Gastroesophageal sphincter (tissue), 4 donors: ENCODE measurements around the gene TSPEAR. TPM values are rescaled to one million over a fixed set of nuclear protein-coding genes. Genes with fewer than 3 reads are reported as not detected.

Experiments
- ATAC-seq: fragments of 150-250 bp; one replicate; pipeline ENCODE4 v1.9.1; 2016; ENCODE audit warnings: mild to moderate bottlenecking, moderate library complexity
- H3K27ac ChIP-seq, 4 donors: fragments of 200-600 bp; sonication (generic) in 3 of 4; 1 replicate in 3 of 4; 2 replicates in 1 of 4; pipeline ENCODE4 v1.5.1; 2016 to 2019
- H3K27me3 ChIP-seq: fragments of 200-600 bp; sonication (generic); one replicate; pipeline ENCODE4 v1.5.1; 2019
- H3K36me3 ChIP-seq, 2 donors: fragments of 200-600 bp; sonication (generic); one replicate each; pipeline ENCODE4 v1.5.1; 2019; ENCODE audit warnings: control low read depth in 1 of 2
- H3K4me1 ChIP-seq, 3 donors: fragments of 200-600 bp; sonication (generic); 1 replicate in 2 of 3; 2 replicates in 1 of 3; pipeline ENCODE4 v1.5.1; 2016 to 2019; ENCODE audit warnings: control low read depth in 2 of 3
- H3K4me3 ChIP-seq, 2 donors: fragments of 200-600 bp; sonication (generic); one replicate each; pipeline ENCODE4 v1.5.1; 2019; ENCODE audit warnings: mild to moderate bottlenecking in 1 of 2, moderate library complexity in 1 of 2
- H3K9me3 ChIP-seq, 3 donors: fragments of 200-600 bp; sonication (generic); one replicate each; pipeline ENCODE4 v1.5.1; 2017 to 2019; ENCODE audit warnings: control low read depth in 2 of 3
- EP300 ChIP-seq: sonication (generic); formaldehyde crosslinking; IDR thresholded peaks from one replicate; pipeline ENCODE4 v1.6.1; 2017; ENCODE audit warnings: antibody characterized with exemption, mild to moderate bottlenecking
- POLR2A ChIP-seq, 2 donors: fragments of 450-650 bp; IDR thresholded peaks; one replicate each; pipeline ENCODE4 v1.6.1; 2017; ENCODE audit warnings: antibody characterized with exemption in 2 of 2, mild to moderate bottlenecking in 2 of 2, moderate library complexity in 1 of 2
- POLR2AphosphoS5 ChIP-seq: sonication (generic); formaldehyde crosslinking; IDR thresholded peaks from one replicate; pipeline ENCODE4 v1.6.1; 2017; ENCODE audit warnings: antibody characterized with exemption
- whole genome bisulfite sequencing, 2 donors: methylation state at CpG; one replicate each; pipeline ENCODE4 v1.1.5; 2018; ENCODE audit warnings: low coverage in 1 of 2; 5-methylcytosine and 5-hydroxymethylcytosine counted together
- total RNA-seq, 4 donors: library from RNA; depleted of rRNA; stranded (reverse); fragments of >200 nt; gene quantifications; one replicate each; pipeline ENCODE4 v1.1.0, GENCODE V29; 2016
- TF ChIP-seq, protein P1 (sequence below), 4 experiments: fragments of 200-600 bp in 2 of 4; fragments of 450-650 bp in 2 of 4; sonication (generic) in 1 of 4; IDR thresholded peaks; one replicate each; pipeline ENCODE4 v1.5.1; 2017 to 2019; ENCODE audit warnings: antibody characterized with exemption in 4 of 4, mild to moderate bottlenecking in 2 of 4, moderate library complexity in 2 of 4

TSPEAR gene
- total RNA-seq, 4 donors from 2014 or later = not detected

DNA sequence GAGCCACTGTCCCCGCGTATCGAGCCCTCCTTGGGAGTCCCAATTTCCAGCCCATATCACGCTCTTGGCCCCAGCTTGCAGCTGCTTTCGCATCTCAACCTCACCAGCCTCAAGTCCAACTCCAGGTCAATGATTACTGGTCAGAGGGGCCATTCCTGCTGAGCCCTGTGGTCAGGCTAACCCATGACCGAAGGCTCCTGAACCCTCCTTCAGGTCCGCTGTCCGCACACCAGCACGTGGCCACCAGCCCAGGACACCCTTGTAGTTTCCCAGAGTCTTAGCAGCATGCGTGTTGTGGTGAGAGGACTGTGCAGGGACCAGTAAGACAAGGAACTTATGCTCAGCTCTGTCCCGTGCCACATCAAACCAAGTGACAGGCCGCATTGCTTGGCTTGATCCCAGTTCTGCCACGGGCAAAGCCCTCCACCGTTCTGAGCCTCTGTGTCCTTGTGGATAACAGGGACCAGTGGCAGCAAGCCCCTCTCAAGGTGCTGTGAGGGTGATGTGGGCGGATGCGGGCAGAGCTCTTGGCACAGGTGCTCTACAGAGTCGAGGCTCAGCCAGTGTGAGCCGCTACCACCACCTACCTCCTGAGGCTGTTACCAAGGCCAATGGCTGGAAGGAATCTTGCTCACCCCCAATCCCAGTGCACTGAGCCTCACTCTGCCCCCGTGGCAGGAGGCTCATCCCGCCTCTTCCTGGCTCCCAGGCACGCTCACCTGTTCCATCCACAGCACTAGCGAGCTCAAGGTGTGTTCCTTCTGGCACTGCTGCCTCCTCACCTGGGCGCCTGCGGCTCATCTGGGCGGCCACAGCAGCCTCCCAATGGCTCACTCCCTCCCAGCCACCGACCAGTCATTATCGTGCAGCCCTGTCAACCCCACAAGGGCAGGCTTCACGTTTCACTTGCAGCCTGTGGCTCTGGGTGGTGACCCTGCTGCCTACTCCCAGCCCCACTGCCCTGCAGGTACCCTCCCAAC is 191.7 kb downstream of the TSPEAR start:
- no peaks in the 10 kb centered on the region for H3K36me3 ChIP-seq
- TF ChIP-seq POLR2AphosphoS5 (no peak), EP300 (no peak), POLR2A (IDR thresholded peaks at IDR 0.05) (no peak)
- TF ChIP-seq, protein P1, sequence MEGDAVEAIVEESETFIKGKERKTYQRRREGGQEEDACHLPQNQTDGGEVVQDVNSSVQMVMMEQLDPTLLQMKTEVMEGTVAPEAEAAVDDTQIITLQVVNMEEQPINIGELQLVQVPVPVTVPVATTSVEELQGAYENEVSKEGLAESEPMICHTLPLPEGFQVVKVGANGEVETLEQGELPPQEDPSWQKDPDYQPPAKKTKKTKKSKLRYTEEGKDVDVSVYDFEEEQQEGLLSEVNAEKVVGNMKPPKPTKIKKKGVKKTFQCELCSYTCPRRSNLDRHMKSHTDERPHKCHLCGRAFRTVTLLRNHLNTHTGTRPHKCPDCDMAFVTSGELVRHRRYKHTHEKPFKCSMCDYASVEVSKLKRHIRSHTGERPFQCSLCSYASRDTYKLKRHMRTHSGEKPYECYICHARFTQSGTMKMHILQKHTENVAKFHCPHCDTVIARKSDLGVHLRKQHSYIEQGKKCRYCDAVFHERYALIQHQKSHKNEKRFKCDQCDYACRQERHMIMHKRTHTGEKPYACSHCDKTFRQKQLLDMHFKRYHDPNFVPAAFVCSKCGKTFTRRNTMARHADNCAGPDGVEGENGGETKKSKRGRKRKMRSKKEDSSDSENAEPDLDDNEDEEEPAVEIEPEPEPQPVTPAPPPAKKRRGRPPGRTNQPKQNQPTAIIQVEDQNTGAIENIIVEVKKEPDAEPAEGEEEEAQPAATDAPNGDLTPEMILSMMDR (IDR thresholded peaks at IDR 0.05) = no peak
- no peaks in the 10 kb centered on the region for H3K9me3 ChIP-seq
- peaks cover 26% of the 10 kb centered on the region for H3K27me3 ChIP-seq
- H3K4me3 ChIP-seq = no peak overlapping the region
- no peak for ATAC-seq
- 72 to 95% methylated on average over 5 to 10 of the region's 28 CpGs for WGBS, 2 donors
- no peaks in the 10 kb centered on the region for H3K4me1 ChIP-seq
- H3K27ac ChIP-seq = no peak overlapping the region

DNA sequence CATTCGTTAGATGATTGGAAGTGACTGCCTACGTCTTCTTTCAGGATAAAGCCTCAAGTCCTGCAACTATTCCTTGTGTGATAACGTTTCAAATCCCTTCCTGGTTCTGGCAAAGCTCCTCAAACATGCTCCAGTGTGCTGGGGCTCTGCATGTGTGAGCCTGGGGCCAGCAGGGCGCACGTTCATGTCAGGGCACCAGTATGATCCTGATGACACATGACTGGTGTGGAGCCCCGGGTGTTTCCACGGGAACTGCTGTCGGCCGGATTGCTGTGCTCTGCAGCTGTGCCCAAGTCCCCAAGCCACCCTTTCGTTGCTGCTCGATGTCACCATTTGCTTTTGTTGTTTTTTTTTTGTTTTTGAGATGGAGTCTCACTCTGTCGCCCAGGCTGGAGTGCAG is 192.7 kb downstream of the TSPEAR start:
- WGBS, 2 donors = 63 to 86% methylated on average over 9 to 10 of the region's 12 CpGs
- Histone ChIP-seq H3K27me3 (peaks cover 26% of the 10 kb centered on the region), H3K4me3 (no peak overlapping the region), H3K9me3 (no peaks in the 10 kb centered on the region), H3K4me1 (no peaks in the 10 kb centered on the region), H3K36me3 (no peaks in the 10 kb centered on the region), H3K27ac (no peak overlapping the region)
- ATAC-seq = no peak
- TF ChIP-seq EP300 = no peak
- TF ChIP-seq POLR2AphosphoS5 = no peak
- TF ChIP-seq, protein P1 (IDR thresholded peaks at IDR 0.05) = no peak
- TF ChIP-seq POLR2A (IDR thresholded peaks at IDR 0.05) = no peak

DNA sequence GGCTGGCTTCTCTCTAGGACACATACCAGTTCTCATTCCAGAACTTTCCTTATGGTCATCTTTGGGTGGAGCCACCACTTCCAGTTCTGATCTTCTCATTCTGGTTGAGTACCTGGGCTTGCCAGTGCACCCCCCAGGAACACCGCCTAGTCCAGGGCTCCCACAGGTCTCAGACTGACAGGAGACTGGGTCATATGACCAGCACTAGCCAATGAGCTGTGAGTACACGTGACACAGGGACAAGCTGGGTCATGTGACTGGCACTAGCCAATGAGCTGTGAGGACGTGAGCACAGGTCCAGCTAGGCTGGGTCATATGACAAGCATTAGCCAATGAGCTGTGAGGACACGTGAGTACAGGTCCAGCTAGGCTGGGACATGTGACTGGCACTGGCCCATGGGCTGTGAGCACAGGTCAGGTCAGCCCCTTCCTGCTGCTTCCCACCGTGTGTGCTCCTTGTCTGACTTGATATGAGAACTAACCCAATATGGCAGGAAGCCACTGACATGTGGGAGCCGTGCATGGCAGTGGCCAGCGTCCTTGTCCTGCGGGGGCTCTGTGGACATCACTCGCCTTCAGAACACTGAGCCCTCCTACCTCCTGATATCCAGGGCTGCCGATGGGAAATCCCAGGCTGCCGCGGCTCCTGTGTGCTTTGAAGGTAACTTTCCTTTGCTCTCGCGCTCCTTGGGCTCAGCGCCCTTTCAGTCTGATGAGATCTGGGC is 194.0 kb downstream of the TSPEAR start:
- whole genome bisulfite sequencing, 2 donors = 76 to 98% methylated on average over 4 to 6 of the region's 15 CpGs
- no peak for ATAC-seq
- H3K4me3 ChIP-seq = no peak overlapping the region
- no peak for TF ChIP-seq POLR2AphosphoS5
- no peak for TF ChIP-seq POLR2A (IDR thresholded peaks at IDR 0.05)
- TF ChIP-seq, protein P1 (IDR thresholded peaks at IDR 0.05) = no peak
- no peak for TF ChIP-seq EP300
- no peak overlapping the region for H3K27ac ChIP-seq
- H3K9me3 ChIP-seq = no peaks in the 10 kb centered on the region
- no peaks in the 10 kb centered on the region for H3K4me1 ChIP-seq
- peaks cover 24% of the 10 kb centered on the region for H3K27me3 ChIP-seq
- H3K36me3 ChIP-seq = no peaks in the 10 kb centered on the region

DNA sequence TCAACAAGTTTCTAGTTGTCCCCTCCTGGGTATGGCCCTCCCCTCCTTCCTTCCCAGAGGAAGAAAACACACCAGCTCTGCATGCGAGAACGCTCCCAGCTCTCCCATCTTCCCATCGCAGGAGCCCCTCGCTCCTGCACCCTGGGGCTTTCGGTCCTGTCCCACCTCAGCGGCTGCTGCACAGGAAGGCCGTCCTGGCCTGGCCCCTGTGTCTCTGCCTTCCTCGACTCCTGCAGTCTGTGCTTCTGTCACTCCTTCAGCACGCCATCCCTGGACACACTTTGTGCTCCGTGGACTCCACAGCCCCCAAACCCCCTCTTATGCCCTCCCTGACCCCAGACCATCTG is 194.6 kb downstream of the TSPEAR start:
- no peak for ATAC-seq
- Histone ChIP-seq H3K27me3 (peaks cover 24% of the 10 kb centered on the region), H3K36me3 (no peaks in the 10 kb centered on the region), H3K9me3 (no peaks in the 10 kb centered on the region), H3K27ac (no peak overlapping the region), H3K4me1 (no peaks in the 10 kb centered on the region), H3K4me3 (no peak overlapping the region)
- no peak for TF ChIP-seq POLR2A (IDR thresholded peaks at IDR 0.05)
- TF ChIP-seq EP300 = no peak
- no peak for TF ChIP-seq POLR2AphosphoS5
- TF ChIP-seq, protein P1 (IDR thresholded peaks at IDR 0.05) = no peak
- 73 to 85% methylated on average over 7 to 10 of the region's 10 CpGs for WGBS, 2 donors
